IPS-18a (cell line): ENCODE measurements around the gene E4F1.
"Not testable (repeated sequence)": the region's sequence is repeated elsewhere in the genome, so short reads cannot be mapped to it uniquely, and the experiment has no call there.

Source experiments
- H3K27ac ChIP-seq: one replicate; pipeline ENCODE4 v1.5.1; 2013; ENCODE audit warnings: low read length
- H3K27me3 ChIP-seq: one replicate; pipeline ENCODE4 v1.6.1; 2013; ENCODE audit warnings: mild to moderate bottlenecking, low read length; ENCODE audit not compliant: control insufficient read depth, insufficient read depth
- H3K36me3 ChIP-seq: one replicate; pipeline ENCODE4 v1.6.1; 2013; ENCODE audit warnings: low read depth, low read length; ENCODE audit not compliant: control insufficient read depth
- H3K4me1 ChIP-seq: one replicate; pipeline ENCODE4 v1.6.1; 2013; ENCODE audit warnings: low read depth, low read length; ENCODE audit not compliant: control insufficient read depth
- H3K4me3 ChIP-seq: one replicate; pipeline ENCODE4 v1.5.1; 2013; ENCODE audit warnings: low read length
- H3K9ac ChIP-seq: one replicate; pipeline ENCODE4 v1.6.1; 2013; ENCODE audit warnings: mild to moderate bottlenecking, low read length, moderate library complexity
- H3K9me3 ChIP-seq: one replicate; pipeline ENCODE4 v1.6.1; 2013; ENCODE audit warnings: low read depth, low read length; ENCODE audit not compliant: control insufficient read depth

The E4F1 gene

GRCh38 chr16:2243781-2244180, 20.4 kb downstream of the E4F1 start:
- Histone ChIP-seq H3K27me3 (no peaks in the 10 kb centered on the region), H3K36me3 (peaks cover 38% of the 10 kb centered on the region), H3K4me3 (no peak overlapping the region), H3K9me3 (no peaks in the 10 kb centered on the region), H3K9ac (no peak overlapping the region), H3K27ac (no peak overlapping the region), H3K4me1 (no peaks in the 10 kb centered on the region)

- Histone ChIP-seq H3K27ac (no peak overlapping the region), H3K9ac (no peak overlapping the region), H3K9me3 (no peaks in the 10 kb centered on the region), H3K36me3 (peaks cover 40% of the 10 kb centered on the region), H3K4me3 (no peak overlapping the region), H3K4me1 (no peaks in the 10 kb centered on the region), H3K27me3 (no peaks in the 10 kb centered on the region)
Observed at GRCh38 chr16:2244301-2244700, 20.9 kb downstream of the E4F1 start.

- Histone ChIP-seq H3K36me3 (peaks cover 41% of the 10 kb centered on the region), H3K4me3 (no peak overlapping the region), H3K9me3 (no peaks in the 10 kb centered on the region), H3K27me3 (no peaks in the 10 kb centered on the region), H3K4me1 (peaks cover under 1% of the 10 kb centered on the region), H3K27ac (no peak overlapping the region), H3K9ac (no peak overlapping the region)
Observed at GRCh38 chr16:2244926-2245795, 21.8 kb downstream of the E4F1 start.

GRCh38 chr16:2246301-2246885, 23.0 kb downstream of the E4F1 start:
- Histone ChIP-seq H3K36me3 (peaks cover 41% of the 10 kb centered on the region), H3K9ac (no peak overlapping the region), H3K4me3 (no peak overlapping the region), H3K9me3 (no peaks in the 10 kb centered on the region), H3K27ac (no peak overlapping the region), H3K4me1 (peaks cover 4% of the 10 kb centered on the region), H3K27me3 (no peaks in the 10 kb centered on the region)

- Histone ChIP-seq H3K9ac (peak overlapping the region; percentile 92), H3K27me3 (no peaks in the 10 kb centered on the region), H3K9me3 (no peaks in the 10 kb centered on the region), H3K4me3 (peak overlapping the region; percentile 83), H3K27ac (no peak overlapping the region), H3K4me1 (peaks cover 10% of the 10 kb centered on the region), H3K36me3 (peaks cover 47% of the 10 kb centered on the region)
Observed at GRCh38 chr16:2250652-2251295, 27.4 kb downstream of the E4F1 start.

GRCh38 chr16:2251296-2252111, 28.1 kb downstream of the E4F1 start, which contains the start of gene ECI1:
TSS of gene ECI1 (minus strand) at chr16:2251587. CDS start at chr16:2251566, 21 bp downstream.
- H3K9me3 ChIP-seq = no peaks in the 10 kb centered on the region
- peaks cover 10% of the 10 kb centered on the region for H3K4me1 ChIP-seq
- peak within 1 kb of the TSS; percentile 83 for H3K4me3 ChIP-seq
- peak within 1 kb of the TSS; percentile 92 for H3K9ac ChIP-seq
- H3K27ac ChIP-seq = peak within 1 kb of the TSS; percentile 75
- no peaks in the 10 kb centered on the region for H3K27me3 ChIP-seq
- peaks cover 48% of the 10 kb centered on the region for H3K36me3 ChIP-seq

- Histone ChIP-seq H3K9ac (no peak overlapping the region), H3K9me3 (no peaks in the 10 kb centered on the region), H3K27me3 (no peaks in the 10 kb centered on the region), H3K36me3 (peaks cover 58% of the 10 kb centered on the region), H3K4me1 (peaks cover 10% of the 10 kb centered on the region), H3K27ac (no peak overlapping the region), H3K4me3 (no peak overlapping the region)
Observed at GRCh38 chr16:2252806-2253148, 29.4 kb downstream of the E4F1 start.

- no peaks in the 10 kb centered on the region for H3K9me3 ChIP-seq
- H3K27me3 ChIP-seq = no peaks in the 10 kb centered on the region
- no peak overlapping the region for H3K27ac ChIP-seq
- no peak overlapping the region for H3K9ac ChIP-seq
- H3K4me1 ChIP-seq = peaks cover 10% of the 10 kb centered on the region
- no peak overlapping the region for H3K4me3 ChIP-seq
- peaks cover 63% of the 10 kb centered on the region for H3K36me3 ChIP-seq
Observed at GRCh38 chr16:2253293-2253692, 29.9 kb downstream of the E4F1 start.

GRCh38 chr16:2256531-2257140, 33.2 kb downstream of the E4F1 start:
- Histone ChIP-seq H3K27ac (no peak overlapping the region), H3K36me3 (peaks cover 93% of the 10 kb centered on the region), H3K9me3 (no peaks in the 10 kb centered on the region), H3K27me3 (no peaks in the 10 kb centered on the region), H3K4me1 (peaks cover 6% of the 10 kb centered on the region), H3K9ac (no peak overlapping the region), H3K4me3 (no peak overlapping the region)

GRCh38 chr16:2257726-2258125, 34.3 kb downstream of the E4F1 start:
- Histone ChIP-seq H3K4me3 (no peak overlapping the region), H3K4me1 (no peaks in the 10 kb centered on the region), H3K36me3 (peaks cover 96% of the 10 kb centered on the region), H3K9me3 (no peaks in the 10 kb centered on the region), H3K27ac (no peak overlapping the region), H3K9ac (no peak overlapping the region), H3K27me3 (no peaks in the 10 kb centered on the region)

- not testable (repeated sequence) for H3K27ac ChIP-seq, H3K9me3 ChIP-seq, H3K27me3 ChIP-seq, H3K4me1 ChIP-seq, H3K9ac ChIP-seq, H3K4me3 ChIP-seq
- H3K36me3 ChIP-seq = peaks cover 96% of the 10 kb centered on the region
Observed at GRCh38 chr16:2258530-2258929, 35.1 kb downstream of the E4F1 start.
